Stimulated activated CD4-positive, alpha-beta T cell treated with anti-CD3 and anti-CD28 coated beads, Interleukin-1b, Interleukin-23, amount 100 ng/mL, for 4 hours (primary cell): Measurements from ENCODE around the gene DCLK3.

Experiments used
- DNase-seq, 2 donors: peaks; one replicate each; pipeline ENCODE4 v3.0.0-alpha.2; 2020; ENCODE audit warnings: low read depth in 2 of 2

DCLK3 gene

GRCh38 chr3:36707623-36708409, 56.5 kb downstream of the DCLK3 start:
- DNase-seq: no peak

GRCh38 chr3:36705015-36705414, 59.3 kb downstream of the DCLK3 start:
- no peak for DNase-seq

- no peak for DNase-seq
These were observed 60.1 kb downstream of the DCLK3 start for GRCh38 chr3:36704280-36704679.

- no peak for DNase-seq
These were observed 63.1 kb downstream of the DCLK3 start for GRCh38 chr3:36701249-36701572.

- DNase-seq: peak in 1 of 2 donors; percentile 7
These were observed 63.7 kb downstream of the DCLK3 start for GRCh38 chr3:36700537-36701248.

GRCh38 chr3:36698314-36698713, 66.0 kb downstream of the DCLK3 start:
- no peak for DNase-seq

- DNase-seq: no peak
These were observed 66.9 kb downstream of the DCLK3 start for GRCh38 chr3:36697229-36698001.

- DNase-seq: no peak
These were observed 67.6 kb downstream of the DCLK3 start for GRCh38 chr3:36696799-36697198.

GRCh38 chr3:36695769-36696137, 68.6 kb downstream of the DCLK3 start:
- DNase-seq: no peak

GRCh38 chr3:36695113-36695768, 69.1 kb downstream of the DCLK3 start:
- DNase-seq: no peak

GRCh38 chr3:36693670-36694069, 70.7 kb downstream of the DCLK3 start:
- DNase-seq: no peak

GRCh38 chr3:36689560-36689959, 74.8 kb downstream of the DCLK3 start:
- no peak for DNase-seq

GRCh38 chr3:36688815-36689214, 75.5 kb downstream of the DCLK3 start:
- DNase-seq: no peak

- no peak for DNase-seq
These were observed 77.8 kb downstream of the DCLK3 start for GRCh38 chr3:36686516-36686915.

GRCh38 chr3:36681867-36682266, 82.5 kb downstream of the DCLK3 start:
- no peak for DNase-seq

- no peak for DNase-seq
These were observed 83.4 kb downstream of the DCLK3 start for GRCh38 chr3:36680952-36681351.

GRCh38 chr3:36679384-36680200, 84.8 kb downstream of the DCLK3 start:
- no peak for DNase-seq

- no peak for DNase-seq
These were observed 85.9 kb downstream of the DCLK3 start for GRCh38 chr3:36678216-36679013.

GRCh38 chr3:36677331-36678007, 86.9 kb downstream of the DCLK3 start:
- no peak for DNase-seq

GRCh38 chr3:36674816-36675215, 89.5 kb downstream of the DCLK3 start:
- DNase-seq: no peak
